ENCODE data around the gene SLC39A8. TPM values are rescaled to one million over a fixed set of nuclear protein-coding genes. Genes with fewer than 3 reads are reported as not detected.
"Not testable (repeated sequence)": the region's sequence is repeated elsewhere in the genome, so short reads cannot be mapped to it uniquely, and the experiment has no call there.

Gene SLC39A8
- total RNA-seq, 1 donor from 2014 or later, result 211 TPM

DNA sequence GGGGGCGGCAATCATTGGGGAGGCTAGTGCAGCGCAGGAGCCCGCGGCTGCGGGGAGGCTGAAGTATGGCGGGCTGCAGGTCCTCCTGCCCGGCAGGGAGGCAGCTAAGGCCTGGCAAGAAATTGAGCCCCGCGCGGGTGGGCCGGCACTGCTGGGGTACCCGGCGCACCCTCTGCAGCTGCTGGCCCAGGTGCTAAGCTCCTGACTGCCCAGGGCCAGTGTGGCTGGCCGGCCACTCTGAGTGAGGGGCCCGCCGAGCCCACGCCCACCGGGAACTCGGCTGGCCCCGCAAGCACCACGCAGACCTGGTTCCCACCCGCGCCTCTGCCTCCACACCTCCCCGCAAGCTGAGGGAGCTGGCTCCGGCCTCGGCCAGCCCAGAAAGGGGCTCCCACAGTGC lies 94.9 kb downstream of the SLC39A8 start:
- no peaks in the 10 kb centered on the region for H3K9me3 Mint-ChIP-seq (ENCODE audit: unreplicated experiment)
- no peak overlapping the region for H3K4me3 Mint-ChIP-seq (ENCODE audit: unreplicated experiment)
- peaks cover 12% of the 10 kb centered on the region for H3K4me1 Mint-ChIP-seq (ENCODE audit: unreplicated experiment)
- peaks cover 19% of the 10 kb centered on the region for H3K36me3 Mint-ChIP-seq (ENCODE audit: low read depth, unreplicated experiment)
- peaks cover 4% of the 10 kb centered on the region for H3K27me3 Mint-ChIP-seq (ENCODE audit: unreplicated experiment)
- TF ChIP-seq, protein P1, sequence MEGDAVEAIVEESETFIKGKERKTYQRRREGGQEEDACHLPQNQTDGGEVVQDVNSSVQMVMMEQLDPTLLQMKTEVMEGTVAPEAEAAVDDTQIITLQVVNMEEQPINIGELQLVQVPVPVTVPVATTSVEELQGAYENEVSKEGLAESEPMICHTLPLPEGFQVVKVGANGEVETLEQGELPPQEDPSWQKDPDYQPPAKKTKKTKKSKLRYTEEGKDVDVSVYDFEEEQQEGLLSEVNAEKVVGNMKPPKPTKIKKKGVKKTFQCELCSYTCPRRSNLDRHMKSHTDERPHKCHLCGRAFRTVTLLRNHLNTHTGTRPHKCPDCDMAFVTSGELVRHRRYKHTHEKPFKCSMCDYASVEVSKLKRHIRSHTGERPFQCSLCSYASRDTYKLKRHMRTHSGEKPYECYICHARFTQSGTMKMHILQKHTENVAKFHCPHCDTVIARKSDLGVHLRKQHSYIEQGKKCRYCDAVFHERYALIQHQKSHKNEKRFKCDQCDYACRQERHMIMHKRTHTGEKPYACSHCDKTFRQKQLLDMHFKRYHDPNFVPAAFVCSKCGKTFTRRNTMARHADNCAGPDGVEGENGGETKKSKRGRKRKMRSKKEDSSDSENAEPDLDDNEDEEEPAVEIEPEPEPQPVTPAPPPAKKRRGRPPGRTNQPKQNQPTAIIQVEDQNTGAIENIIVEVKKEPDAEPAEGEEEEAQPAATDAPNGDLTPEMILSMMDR (IDR thresholded peaks at IDR 0.05; ENCODE audit: unreplicated experiment), result no peak
- H3K27ac Mint-ChIP-seq (ENCODE audit: unreplicated experiment), result no peak overlapping the region
- DNase-seq (ENCODE audit: low spot score), result no peak

DNA sequence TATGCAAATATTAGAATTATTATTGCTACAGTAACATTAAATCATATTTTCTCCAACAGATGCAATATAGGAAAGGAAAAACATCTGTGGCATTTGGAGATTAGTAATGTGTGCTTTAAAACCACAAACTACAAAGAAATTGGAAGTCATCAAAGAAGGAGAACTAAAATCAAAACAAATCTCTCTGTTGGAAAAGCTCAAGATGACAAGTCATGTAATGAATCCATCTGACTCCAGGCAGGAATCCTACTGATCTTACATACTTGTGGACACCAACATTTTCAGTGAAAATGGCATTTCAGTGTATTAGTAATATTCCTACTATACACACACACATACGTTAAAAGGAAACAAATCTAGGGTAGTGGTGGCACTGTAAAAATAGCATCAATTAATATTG lies 98.2 kb downstream of the SLC39A8 start:
- H3K4me1 Mint-ChIP-seq (ENCODE audit: unreplicated experiment), result peaks cover 9% of the 10 kb centered on the region
- peaks cover 4% of the 10 kb centered on the region for H3K27me3 Mint-ChIP-seq (ENCODE audit: unreplicated experiment)

DNA sequence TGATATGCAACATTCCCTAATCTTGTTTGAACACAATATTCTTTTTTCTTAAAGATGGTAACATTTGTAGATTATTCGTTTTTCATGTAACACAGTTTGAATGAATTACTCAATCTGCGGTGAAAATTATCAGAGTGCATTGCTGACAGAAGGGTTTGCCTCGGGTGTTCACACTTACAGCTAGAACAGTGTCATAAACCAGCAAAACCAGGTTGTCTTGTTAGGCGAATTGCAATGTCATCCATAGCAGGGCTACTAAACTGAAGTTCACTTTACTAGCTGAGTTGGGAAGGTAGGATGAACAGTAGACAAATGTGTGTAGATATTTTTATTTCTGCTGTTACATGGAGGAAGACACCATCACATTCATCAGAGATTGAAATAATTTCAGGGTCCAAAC lies 98.9 kb downstream of the SLC39A8 start:
- Mint-ChIP-seq H3K27me3 (ENCODE audit: unreplicated experiment) (peaks cover 4% of the 10 kb centered on the region), H3K36me3 (ENCODE audit: low read depth, unreplicated experiment) (peaks cover 10% of the 10 kb centered on the region), H3K4me1 (ENCODE audit: unreplicated experiment) (peaks cover 3% of the 10 kb centered on the region), H3K4me3 (ENCODE audit: unreplicated experiment) (no peak overlapping the region), H3K27ac (ENCODE audit: unreplicated experiment) (no peak overlapping the region), H3K9me3 (ENCODE audit: unreplicated experiment) (no peaks in the 10 kb centered on the region)
- TF ChIP-seq, protein P1 (IDR thresholded peaks at IDR 0.05; ENCODE audit: unreplicated experiment), result no peak
- no peak for DNase-seq (ENCODE audit: low spot score)

More for the DNA sequence above, 98.2 kb downstream of the SLC39A8 start:
- no peaks in the 10 kb centered on the region for H3K9me3 Mint-ChIP-seq (ENCODE audit: unreplicated experiment)
- TF ChIP-seq, protein P1 (IDR thresholded peaks at IDR 0.05; ENCODE audit: unreplicated experiment), result no peak
- no peak for DNase-seq (ENCODE audit: low spot score)
- peaks cover 15% of the 10 kb centered on the region for H3K36me3 Mint-ChIP-seq (ENCODE audit: low read depth, unreplicated experiment)
- no peak overlapping the region for H3K4me3 Mint-ChIP-seq (ENCODE audit: unreplicated experiment)
- no peak overlapping the region for H3K27ac Mint-ChIP-seq (ENCODE audit: unreplicated experiment)

DNA sequence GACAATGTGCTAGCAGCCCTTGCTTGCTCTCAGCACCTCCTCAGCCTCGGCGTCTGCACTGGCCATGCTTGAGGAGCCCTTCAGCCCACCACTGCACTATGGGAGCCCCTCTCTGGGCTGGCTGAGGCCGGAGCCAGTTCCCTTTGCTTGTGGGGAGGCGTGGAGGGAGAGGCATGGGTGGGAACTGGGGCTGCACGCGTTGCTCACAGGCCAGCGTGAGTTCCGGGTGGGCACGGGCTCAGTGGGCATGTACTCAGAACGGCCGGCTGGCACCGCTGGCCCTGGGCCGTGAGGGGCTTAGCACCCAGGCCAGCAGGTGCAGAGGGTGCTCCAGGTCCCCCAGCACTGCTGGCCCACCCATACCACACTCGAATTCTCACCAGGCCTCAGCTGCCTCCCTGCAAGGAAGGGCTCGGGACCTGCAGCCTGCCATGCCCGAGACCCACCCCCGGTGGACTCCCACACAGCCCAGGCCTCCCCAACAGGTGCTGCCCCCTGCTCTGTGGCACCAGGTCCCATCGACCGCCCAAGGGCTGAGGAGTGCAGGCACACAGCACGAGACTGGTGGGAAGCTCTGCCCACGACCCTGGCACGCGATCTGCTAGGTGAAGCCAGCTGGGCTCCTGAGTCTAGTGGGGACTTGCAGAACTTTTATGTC lies 100.3 kb downstream of the SLC39A8 start:
- Mint-ChIP-seq H3K36me3 (ENCODE audit: low read depth, unreplicated experiment) (peaks cover 10% of the 10 kb centered on the region), H3K4me1 (ENCODE audit: unreplicated experiment) (no peaks in the 10 kb centered on the region), H3K27ac (ENCODE audit: unreplicated experiment) (no peak overlapping the region), H3K4me3 (ENCODE audit: unreplicated experiment) (no peak overlapping the region), H3K27me3 (ENCODE audit: unreplicated experiment) (peaks cover 4% of the 10 kb centered on the region), H3K9me3 (ENCODE audit: unreplicated experiment) (no peaks in the 10 kb centered on the region)
- no peak for DNase-seq (ENCODE audit: low spot score)
- TF ChIP-seq, protein P1 (IDR thresholded peaks at IDR 0.05; ENCODE audit: unreplicated experiment), result no peak

DNA sequence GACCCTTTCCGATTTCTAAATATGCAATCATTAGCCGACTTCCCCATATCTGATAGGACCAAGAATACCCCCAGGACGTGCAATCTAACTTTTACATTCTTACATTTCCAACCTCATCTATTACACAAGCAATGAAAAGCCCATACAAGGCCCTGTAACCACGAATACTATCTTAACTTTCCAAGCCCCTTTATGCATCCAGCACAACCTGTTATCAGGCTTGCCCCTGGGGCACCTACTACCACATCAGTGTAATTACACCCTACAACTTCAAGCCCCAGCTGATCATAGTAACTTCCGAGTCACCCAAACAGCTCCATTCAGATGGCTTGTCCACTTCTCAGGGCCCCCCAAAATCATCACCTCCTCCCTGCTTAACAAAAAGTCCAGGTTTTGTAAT lies 102.0 kb downstream of the SLC39A8 start:
- not testable (repeated sequence) for H3K27ac Mint-ChIP-seq (ENCODE audit: unreplicated experiment); H3K9me3 Mint-ChIP-seq (ENCODE audit: unreplicated experiment); H3K27me3 Mint-ChIP-seq (ENCODE audit: unreplicated experiment); H3K4me3 Mint-ChIP-seq (ENCODE audit: unreplicated experiment); H3K36me3 Mint-ChIP-seq (ENCODE audit: low read depth, unreplicated experiment); H3K4me1 Mint-ChIP-seq (ENCODE audit: unreplicated experiment); DNase-seq (ENCODE audit: low spot score)

Measured in endothelial cell (in vitro differentiated cells).